Measurements from ENCODE around the gene NAP1L1.

DNA sequence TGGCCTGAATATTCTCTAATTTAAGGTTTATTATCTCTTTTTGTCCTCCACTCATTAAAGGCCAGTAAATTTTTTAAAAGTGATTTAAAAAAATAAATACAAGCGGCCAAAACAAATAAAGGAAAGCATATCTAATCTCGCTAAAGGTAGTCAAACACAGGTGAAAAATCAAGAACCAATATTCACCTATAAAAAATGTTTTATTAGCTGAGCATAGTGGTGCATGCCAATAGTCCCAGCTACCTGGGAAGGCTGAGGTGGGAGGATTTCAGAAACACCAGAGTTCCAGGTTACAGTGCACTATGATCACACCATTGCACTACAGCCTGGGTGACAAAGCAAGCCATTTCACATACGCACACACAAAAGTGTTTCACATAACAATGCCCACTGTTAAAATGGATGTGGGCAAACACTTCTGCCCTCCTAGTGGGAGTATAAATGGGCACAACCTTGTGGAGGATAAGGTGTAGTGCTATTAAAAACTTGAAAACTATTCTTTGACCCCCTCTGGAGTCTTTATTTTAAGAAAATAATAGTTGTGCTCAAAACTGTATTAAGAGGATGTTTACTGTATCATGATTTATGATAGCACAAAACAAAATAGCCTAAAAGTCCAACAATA is 32.7 kb upstream of the NAP1L1 start:
- TF ChIP-seq, protein P1, sequence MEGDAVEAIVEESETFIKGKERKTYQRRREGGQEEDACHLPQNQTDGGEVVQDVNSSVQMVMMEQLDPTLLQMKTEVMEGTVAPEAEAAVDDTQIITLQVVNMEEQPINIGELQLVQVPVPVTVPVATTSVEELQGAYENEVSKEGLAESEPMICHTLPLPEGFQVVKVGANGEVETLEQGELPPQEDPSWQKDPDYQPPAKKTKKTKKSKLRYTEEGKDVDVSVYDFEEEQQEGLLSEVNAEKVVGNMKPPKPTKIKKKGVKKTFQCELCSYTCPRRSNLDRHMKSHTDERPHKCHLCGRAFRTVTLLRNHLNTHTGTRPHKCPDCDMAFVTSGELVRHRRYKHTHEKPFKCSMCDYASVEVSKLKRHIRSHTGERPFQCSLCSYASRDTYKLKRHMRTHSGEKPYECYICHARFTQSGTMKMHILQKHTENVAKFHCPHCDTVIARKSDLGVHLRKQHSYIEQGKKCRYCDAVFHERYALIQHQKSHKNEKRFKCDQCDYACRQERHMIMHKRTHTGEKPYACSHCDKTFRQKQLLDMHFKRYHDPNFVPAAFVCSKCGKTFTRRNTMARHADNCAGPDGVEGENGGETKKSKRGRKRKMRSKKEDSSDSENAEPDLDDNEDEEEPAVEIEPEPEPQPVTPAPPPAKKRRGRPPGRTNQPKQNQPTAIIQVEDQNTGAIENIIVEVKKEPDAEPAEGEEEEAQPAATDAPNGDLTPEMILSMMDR (IDR thresholded peaks at IDR 0.05; ENCODE audit: insufficient read depth, low read length): no peak
- TF ChIP-seq GABPA (IDR thresholded peaks at IDR 0.05; ENCODE audit: low read depth) (no peak), SPI1 (IDR thresholded peaks at IDR 0.05; ENCODE audit: borderline replicate concordance, low read depth) (no peak)
